ENCODE results near the gene ABCD1.

Gene ABCD1

DNA sequence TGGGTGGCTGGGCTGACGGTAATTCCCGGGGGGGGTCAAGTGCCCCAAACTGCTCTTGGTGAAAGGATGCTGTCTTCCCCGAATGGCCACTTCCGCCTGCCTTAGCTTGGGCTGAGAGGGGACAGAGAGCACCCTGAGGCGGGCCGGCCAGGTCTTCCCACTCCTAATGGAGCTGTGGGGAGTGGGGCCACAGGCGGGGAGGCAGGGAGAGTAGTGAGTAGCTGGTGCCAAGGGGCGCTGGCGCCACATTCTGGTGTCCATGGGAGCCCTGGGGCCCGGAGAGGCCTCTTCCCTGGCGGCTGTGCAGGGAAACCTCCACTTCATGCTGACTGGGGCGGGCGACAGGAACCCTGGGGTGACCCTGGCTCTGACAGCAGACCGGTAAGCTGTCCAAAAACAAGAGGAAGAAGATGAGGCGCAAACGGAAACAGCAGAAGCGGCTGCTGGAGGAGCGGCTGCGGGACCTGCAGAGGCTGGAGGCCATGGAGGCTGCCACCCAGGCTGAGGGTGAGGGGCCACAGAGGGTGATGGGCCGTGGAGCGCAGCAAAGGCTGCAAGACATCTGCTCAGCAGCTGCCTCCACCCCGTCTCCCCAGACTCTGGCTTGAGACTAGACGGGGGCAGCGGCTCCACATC is 58.8 kb downstream of the ABCD1 start:
- H3K27ac ChIP-seq = no peak overlapping the region
- TF ChIP-seq CTCF (conservative IDR thresholded peaks at IDR 0.05) = no peak

GRCh38 chrX:153784325-153784967 is 59.8 kb downstream of the ABCD1 start:
- no peak overlapping the region for H3K27ac ChIP-seq

GRCh38 chrX:153786669-153787068 is 62.0 kb downstream of the ABCD1 start:
- no peak for TF ChIP-seq CTCF (conservative IDR thresholded peaks at IDR 0.05)
- no peak overlapping the region for H3K27ac ChIP-seq

More at GRCh38 chrX:153784325-153784967, 59.8 kb downstream of the ABCD1 start:
- no peak for TF ChIP-seq CTCF (conservative IDR thresholded peaks at IDR 0.05)

GRCh38 chrX:153789654-153790053 is 65.0 kb downstream of the ABCD1 start:
- TF ChIP-seq CTCF (conservative IDR thresholded peaks at IDR 0.05) = no peak

GRCh38 chrX:153791104-153791852 is 66.6 kb downstream of the ABCD1 start:
- H3K27ac ChIP-seq = no peak overlapping the region
- no peak for TF ChIP-seq CTCF (conservative IDR thresholded peaks at IDR 0.05)

More at GRCh38 chrX:153789654-153790053, 65.0 kb downstream of the ABCD1 start:
- no peak overlapping the region for H3K27ac ChIP-seq

GRCh38 chrX:153792368-153792767 is 67.7 kb downstream of the ABCD1 start:
- no peak overlapping the region for H3K27ac ChIP-seq
- no peak for TF ChIP-seq CTCF (conservative IDR thresholded peaks at IDR 0.05)

GRCh38 chrX:153793291-153793690 is 68.6 kb downstream of the ABCD1 start:
- no peak for TF ChIP-seq CTCF (conservative IDR thresholded peaks at IDR 0.05)
- H3K27ac ChIP-seq = peak overlapping the region; percentile 88

Data from VCaP (cell line).